NT2/D1 (cell line): Measurements from ENCODE around the gene POLRMT.
"Not testable (repeated sequence)": the region's sequence is repeated elsewhere in the genome, so short reads cannot be mapped to it uniquely, and the experiment has no call there.

Experiments
- DNase-seq: peaks from one replicate; pipeline ENCODE4 v3.0.0-alpha.2; 2011; ENCODE audit warnings: low read depth, low spot score
- H3K27me3 ChIP-seq: 2 replicates; pipeline ENCODE4 v1.6.0; 2011; ENCODE audit warnings: mild to moderate bottlenecking; ENCODE audit not compliant: insufficient read length, insufficient read depth
- H3K36me3 ChIP-seq: 2 replicates; pipeline ENCODE4 v1.6.1; 2011; ENCODE audit warnings: mild to moderate bottlenecking, low read length, mixed read lengths; ENCODE audit not compliant: insufficient read depth, insufficient read length
- H3K4me1 ChIP-seq: 2 replicates; pipeline ENCODE4 v1.5.1; 2011; ENCODE audit not compliant: insufficient read depth, insufficient read length
- H3K4me3 ChIP-seq: 2 replicates; pipeline ENCODE4 v1.5.1; 2011; ENCODE audit warnings: low read depth; ENCODE audit not compliant: insufficient read length
- H3K9ac ChIP-seq: 2 replicates; pipeline ENCODE4 v1.6.0; 2011; ENCODE audit warnings: low read depth; ENCODE audit not compliant: insufficient read length
- H3K9me3 ChIP-seq: 2 replicates; pipeline ENCODE4 v1.5.1; 2011; ENCODE audit warnings: mild to moderate bottlenecking, low read length; ENCODE audit not compliant: insufficient read depth
- SUZ12 ChIP-seq: IDR thresholded peaks from 2 replicates; pipeline ENCODE4 v1.6.1; 2011; ENCODE audit not compliant: insufficient read length, insufficient read depth; ENCODE audit errors: extremely low read depth
- YY1 ChIP-seq: IDR thresholded peaks from 2 replicates; pipeline ENCODE4 v1.6.1; 2011; ENCODE audit not compliant: insufficient read length, insufficient read depth
- ZNF274 ChIP-seq: IDR thresholded peaks from 2 replicates; pipeline ENCODE4 v1.6.1; 2011; ENCODE audit warnings: mild to moderate bottlenecking, low read depth, low read length

POLRMT gene

DNA sequence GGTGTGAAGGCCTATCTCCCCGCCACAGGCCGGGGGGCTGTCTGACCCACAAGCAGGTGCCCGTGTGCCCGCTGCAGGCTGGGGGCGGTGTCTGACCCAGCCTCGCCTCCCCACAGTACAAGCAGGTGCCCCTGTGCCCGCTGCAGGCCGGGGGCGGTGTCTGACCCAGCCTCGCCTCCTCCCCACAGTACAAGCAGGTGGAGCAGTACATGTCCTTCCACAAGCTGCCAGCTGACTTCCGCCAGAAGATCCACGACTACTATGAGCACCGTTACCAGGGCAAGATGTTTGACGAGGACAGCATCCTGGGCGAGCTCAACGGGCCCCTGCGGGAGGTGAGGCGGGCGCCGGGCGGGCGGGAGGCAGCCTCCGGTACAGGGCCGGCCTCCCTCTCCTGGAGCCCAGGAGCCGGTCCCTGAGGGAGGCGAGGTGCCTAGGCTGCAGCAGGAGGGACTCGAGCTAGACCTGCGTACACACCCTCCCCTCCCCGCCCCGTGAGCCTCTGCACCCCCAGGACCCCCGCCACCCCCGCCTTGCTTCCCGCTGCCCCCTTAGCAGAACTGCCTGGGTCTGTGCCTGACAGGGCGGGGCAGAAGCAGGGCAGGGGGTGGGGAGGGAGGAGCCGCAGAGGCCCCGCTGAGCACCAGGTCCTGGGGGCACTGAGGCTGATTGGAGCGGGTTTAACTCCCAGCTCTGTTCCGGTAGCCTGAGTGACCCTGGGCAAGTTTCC is 23.1 kb downstream of the POLRMT start:
- Histone ChIP-seq H3K4me1 (peaks cover 6% of the 10 kb centered on the region), H3K9me3 (peaks cover 4% of the 10 kb centered on the region; the same call in 1 of the 2 replicates), H3K27me3 (no peaks in the 10 kb centered on the region), H3K9ac (peak overlapping the region; percentile 51), H3K4me3 (no peak overlapping the region), H3K36me3 (peaks cover 45% of the 10 kb centered on the region)
- DNase-seq: no peak
- TF ChIP-seq SUZ12 (no peak), ZNF274 (no peak), YY1 (no peak)

GRCh38 chr19:609004-609346 is 24.4 kb downstream of the POLRMT start:
- TF ChIP-seq SUZ12 (no peak), YY1 (no peak), ZNF274 (no peak)
- Histone ChIP-seq H3K9me3 (peaks cover 9% of the 10 kb centered on the region; the same call in 1 of the 2 replicates), H3K27me3 (no peaks in the 10 kb centered on the region), H3K36me3 (peaks cover 34% of the 10 kb centered on the region), H3K9ac (no peak overlapping the region), H3K4me3 (no peak overlapping the region), H3K4me1 (peaks cover 6% of the 10 kb centered on the region)
- no peak for DNase-seq

GRCh38 chr19:608155-609003 is 25.0 kb downstream of the POLRMT start:
- no peak overlapping the region for H3K9ac ChIP-seq
- no peaks in the 10 kb centered on the region for H3K27me3 ChIP-seq
- H3K4me1 ChIP-seq: peaks cover 6% of the 10 kb centered on the region
- peaks cover 33% of the 10 kb centered on the region for H3K36me3 ChIP-seq
- DNase-seq: no peak
- peaks cover 12% of the 10 kb centered on the region; the same call in 1 of the 2 replicates for H3K9me3 ChIP-seq
- no peak for TF ChIP-seq ZNF274
- H3K4me3 ChIP-seq: no peak overlapping the region

- H3K27me3 ChIP-seq: no peaks in the 10 kb centered on the region
- DNase-seq: no peak
- peaks cover 20% of the 10 kb centered on the region; the same call in 1 of the 2 replicates for H3K9me3 ChIP-seq
- H3K9ac ChIP-seq: no peak overlapping the region
- peaks cover 6% of the 10 kb centered on the region for H3K4me1 ChIP-seq
- TF ChIP-seq YY1 (no peak), ZNF274 (no peak), SUZ12 (no peak)
- H3K36me3 ChIP-seq: peaks cover 26% of the 10 kb centered on the region
- no peak overlapping the region for H3K4me3 ChIP-seq
These were observed 25.8 kb downstream of the POLRMT start for GRCh38 chr19:607301-608154.

DNA sequence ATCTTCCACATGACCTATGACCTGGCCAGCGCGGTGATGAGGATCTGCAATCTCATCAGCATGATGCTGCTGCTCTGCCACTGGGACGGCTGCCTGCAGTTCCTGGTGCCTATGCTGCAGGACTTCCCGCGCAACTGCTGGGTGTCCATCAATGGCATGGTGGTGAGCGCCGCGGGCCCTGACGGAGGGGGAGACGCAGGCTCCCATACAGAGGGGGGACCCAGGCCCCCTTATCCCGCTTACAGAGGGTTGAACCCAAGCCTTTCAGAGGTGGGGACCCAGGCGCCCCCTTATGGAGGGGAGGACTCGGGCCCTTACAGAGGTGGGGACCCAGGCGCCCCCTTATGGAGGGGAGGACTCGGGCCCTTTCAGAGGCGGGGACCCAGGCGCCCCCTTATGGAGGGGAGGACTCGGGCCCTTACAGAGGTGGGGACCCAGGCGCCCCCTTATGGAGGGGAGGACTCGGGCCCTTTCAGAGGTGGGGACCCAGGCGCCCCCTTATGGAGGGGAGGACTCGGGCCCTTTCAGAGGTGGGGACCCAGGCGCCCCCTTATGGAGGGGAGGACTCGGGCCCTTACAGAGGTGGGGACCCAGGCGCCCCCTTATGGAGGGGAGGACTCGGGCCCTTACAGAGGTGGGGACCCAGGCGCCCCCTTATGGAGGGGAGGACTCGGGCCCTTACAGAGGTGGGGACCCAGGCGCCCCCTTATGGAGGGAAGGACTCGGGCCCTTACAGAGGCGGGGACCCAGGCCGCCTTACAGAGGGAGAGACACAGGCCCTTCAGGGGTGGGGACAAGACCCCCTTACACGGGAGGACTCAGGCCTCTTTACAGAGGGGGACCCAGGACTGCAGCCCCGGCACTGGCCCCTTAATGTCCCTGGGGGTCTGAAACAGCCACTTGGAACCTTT is 28.0 kb downstream of the POLRMT start:
- not testable (repeated sequence) for H3K27me3 ChIP-seq, H3K4me3 ChIP-seq, H3K9ac ChIP-seq, H3K4me1 ChIP-seq, DNase-seq
- peaks cover 35% of the 10 kb centered on the region for H3K9me3 ChIP-seq
- peaks cover 11% of the 10 kb centered on the region for H3K36me3 ChIP-seq

- H3K9ac ChIP-seq: no peak overlapping the region
- peaks cover 35% of the 10 kb centered on the region for H3K9me3 ChIP-seq
- peaks cover 2% of the 10 kb centered on the region for H3K36me3 ChIP-seq
- H3K27me3 ChIP-seq: no peaks in the 10 kb centered on the region
- TF ChIP-seq ZNF274: no peak
- H3K4me3 ChIP-seq: no peak overlapping the region
- no peak for DNase-seq
- H3K4me1 ChIP-seq: no peaks in the 10 kb centered on the region
These were observed 29.0 kb downstream of the POLRMT start for GRCh38 chr19:604355-604754.

DNA sequence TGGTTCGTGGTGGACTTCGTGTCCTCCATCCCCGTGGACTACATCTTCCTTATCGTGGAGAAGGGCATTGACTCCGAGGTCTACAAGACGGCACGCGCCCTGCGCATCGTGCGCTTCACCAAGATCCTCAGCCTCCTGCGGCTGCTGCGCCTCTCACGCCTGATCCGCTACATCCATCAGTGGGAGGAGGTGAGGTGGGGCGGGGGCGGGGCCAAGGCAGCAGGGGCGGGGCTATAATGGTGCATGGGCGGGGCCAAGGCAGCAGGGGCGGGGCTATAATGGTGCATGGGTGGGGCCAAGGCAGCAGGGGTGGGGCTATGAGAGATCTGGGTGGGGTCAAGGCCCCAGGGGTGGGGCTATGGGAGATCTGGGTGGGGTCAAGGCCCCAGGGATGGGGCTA is 29.6 kb downstream of the POLRMT start:
- H3K4me3 ChIP-seq, H3K4me1 ChIP-seq, H3K27me3 ChIP-seq, H3K36me3 ChIP-seq, DNase-seq, H3K9ac ChIP-seq: not testable (repeated sequence)
- peaks cover 35% of the 10 kb centered on the region for H3K9me3 ChIP-seq

GRCh38 chr19:603302-603639 is 30.1 kb downstream of the POLRMT start:
- not testable (repeated sequence) for H3K4me3 ChIP-seq, H3K36me3 ChIP-seq, H3K27me3 ChIP-seq, DNase-seq, H3K4me1 ChIP-seq, H3K9ac ChIP-seq
- peaks cover 35% of the 10 kb centered on the region for H3K9me3 ChIP-seq
